B cell (primary cell): Measurements from ENCODE around the gene ZC3H10. TPM values are rescaled to one million over a fixed set of nuclear protein-coding genes. Genes with fewer than 3 reads are reported as not detected.
"Not testable (repeated sequence)": the region's sequence is repeated elsewhere in the genome, so short reads cannot be mapped to it uniquely, and the experiment has no call there.

Experiments
- ATAC-seq: fragments of 200-7000 bp; cut with Tn5 transposase; one replicate; pipeline ENCODE4 v1.10.0; 2021; ENCODE audit warnings: low read depth, mild to moderate bottlenecking, moderate number of reproducible peaks, moderate library complexity
- CTCF ChIA-PET: fragments of 350-600 bp; sonication (Branson Sonifier 250); formaldehyde crosslinking; loops from one replicate; lab custom pipeline; 2021; ENCODE audit warnings: antibody characterized with exemption, inconsistent platforms; lab: Charles Lee
- POLR2A ChIA-PET: fragments of 350-600 bp; sonication (Branson Sonifier 250); formaldehyde crosslinking; loops from one replicate; lab custom pipeline; 2021; ENCODE audit warnings: antibody characterized with exemption; lab: Charles Lee
- DNase-seq: peaks from one replicate; pipeline ENCODE4 v3.0.0; 2013
- H2AFZ ChIP-seq: 2 replicates; pipeline ENCODE4 v1.6.1; 2012; ENCODE audit warnings: mild to moderate bottlenecking, low read depth, low read length; ENCODE audit not compliant: insufficient read depth, poor library complexity, severe bottlenecking
- H3K27ac ChIP-seq, 2 donors: 1 replicate in 1 of 2; 2 replicates in 1 of 2; pipeline ENCODE4 v1.5.1; 2012 to 2013; ENCODE audit warnings: low read length in 2 of 2, mild to moderate bottlenecking in 2 of 2, moderate library complexity in 1 of 2
- H3K27me3 ChIP-seq, 4 experiments: fragments of 200-600 bp in 1 of 4; sonication (generic) in 1 of 4; replicated peaks in 1 of 4; 1 replicate in 2 of 4; 2 replicates in 2 of 4; pipeline versions ENCODE4 v1.6.1 to v1.7.0; 2013 to 2016; ENCODE audit warnings: low read length in 3 of 4, mild to moderate bottlenecking in 2 of 4, mixed read lengths in 1 of 4, moderate library complexity in 1 of 4; ENCODE audit not compliant: insufficient read depth in 4 of 4, control insufficient read depth in 3 of 4; ENCODE audit errors: control extremely low read depth in 1 of 4
- H3K36me3 ChIP-seq, 2 experiments: replicated peaks in 1 of 2; 1 replicate in 1 of 2; 2 replicates in 1 of 2; pipeline versions ENCODE4 v1.6.1 to v1.7.1; 2013; ENCODE audit warnings: low read length in 1 of 2; ENCODE audit not compliant: insufficient read depth in 2 of 2, control insufficient read depth in 1 of 2; ENCODE audit errors: control extremely low read depth in 1 of 2, extremely low read depth in 1 of 2
- H3K4me1 ChIP-seq, 2 donors: fragments of 200-600 bp in 1 of 2; sonication (generic) in 1 of 2; 1 replicate in 1 of 2; 2 replicates in 1 of 2; pipeline versions ENCODE4 v1.5.1 to v1.6.1; 2013 to 2017; ENCODE audit warnings: low read length in 2 of 2; ENCODE audit not compliant: control insufficient read depth in 2 of 2, insufficient read depth in 2 of 2
- H3K4me2 ChIP-seq: replicated peaks from 2 replicates; pipeline ENCODE3; 2012; ENCODE audit warnings: mild to moderate bottlenecking, low read depth, low read length; ENCODE audit not compliant: poor library complexity, severe bottlenecking
- H3K4me3 ChIP-seq, 5 experiments: fragments of 200-600 bp in 1 of 5; sonication (generic) in 1 of 5; 1 replicate in 3 of 5; 2 replicates in 2 of 5; pipeline versions ENCODE4 v1.5.1 to v1.7.0; 2011 to 2016; ENCODE audit warnings: low read length in 4 of 5, mild to moderate bottlenecking in 4 of 5, low read depth in 2 of 5, control low read depth in 1 of 5, moderate library complexity in 1 of 5; ENCODE audit not compliant: insufficient read depth in 1 of 5; ENCODE audit errors: control extremely low read depth in 1 of 5, extremely low read depth in 1 of 5
- H3K79me2 ChIP-seq: fragments of 200-600 bp; sonication (generic); one replicate; pipeline ENCODE4 v1.6.0; 2016; ENCODE audit warnings: low read length; ENCODE audit not compliant: control insufficient read depth, insufficient read depth
- H3K9ac ChIP-seq: fragments of 200-600 bp; sonication (generic); 2 replicates; pipeline ENCODE4 v1.6.1; 2017; ENCODE audit warnings: mild to moderate bottlenecking, low read length, moderate library complexity
- H3K9me3 ChIP-seq, 3 donors: one replicate each; pipeline versions ENCODE4 v1.6.1 to v1.7.1; 2013; ENCODE audit warnings: low read length in 2 of 3; ENCODE audit not compliant: control insufficient read depth in 2 of 3, insufficient read depth in 1 of 3; ENCODE audit errors: control extremely low read depth in 1 of 3
- H4K20me1 ChIP-seq: 2 replicates; pipeline ENCODE4 v1.6.0; 2012; ENCODE audit warnings: mild to moderate bottlenecking, low read length; ENCODE audit not compliant: insufficient read depth, control insufficient read depth, poor library complexity, severe bottlenecking
- H3K27ac Mint-ChIP-seq: one replicate; pipeline ENCODE4 v1.8.0; 2021; ENCODE audit warnings: mixed read lengths
- H3K27me3 Mint-ChIP-seq: one replicate; pipeline ENCODE4 v1.8.0; 2021; ENCODE audit warnings: mixed read lengths
- H3K4me1 Mint-ChIP-seq: one replicate; pipeline ENCODE4 v1.8.0; 2021; ENCODE audit warnings: mixed read lengths
- H3K4me3 Mint-ChIP-seq: one replicate; pipeline ENCODE4 v1.8.0; 2021; ENCODE audit warnings: mixed read lengths
- H3K9me3 Mint-ChIP-seq: one replicate; pipeline ENCODE4 v1.8.0; 2022; ENCODE audit warnings: mixed read lengths; ENCODE audit not compliant: insufficient read depth
- EZH2 ChIP-seq: IDR thresholded peaks from 2 replicates; pipeline ENCODE4 v1.6.1; 2012; ENCODE audit warnings: borderline replicate concordance, low read depth, mild to moderate bottlenecking, moderate library complexity, low read length; ENCODE audit not compliant: insufficient read depth, poor library complexity, severe bottlenecking
- WGBS: methylation state at CpG from one replicate; pipeline ENCODE4 v1.1.5; 2013; ENCODE audit warnings: missing lambda C conversion rate; ENCODE audit not compliant: insufficient coverage; 5-methylcytosine and 5-hydroxymethylcytosine counted together
- intact Hi-C: fragments of 100-400 bp; cut with micrococcal nuclease; formaldehyde crosslinking; loops from one replicate; pipeline ENCODE4 v1.10.0; 2022
- polyA plus RNA-seq: library from polyadenylated mRNA; depleted of rRNA; stranded (reverse); fragments of >200 nt; gene quantifications from 2 replicates; pipeline ENCODE4 v1.2.3, GENCODE V29; 2012
- total RNA-seq, 2 donors: library from RNA; stranded (reverse); fragments of 120-200 nt in 1 of 2; gene quantifications; 1 replicate in 1 of 2; 2 replicates in 1 of 2; pipeline versions ENCODE4 v1.2.3 to v1.2.4, GENCODE V29; 2013 to 2022
- TF ChIP-seq, protein P1 (sequence below): fragments of 200-600 bp; IDR thresholded peaks from one replicate; pipeline ENCODE4 v1.8.0; 2022; ENCODE audit warnings: antibody characterized with exemption, mild to moderate bottlenecking

ZC3H10 gene
- total and polyA plus RNA-seq, 2 donors (not counting 1 experiment from before 2014, with no cell fraction given) = 4.7 to 21.7 TPM

DNA sequence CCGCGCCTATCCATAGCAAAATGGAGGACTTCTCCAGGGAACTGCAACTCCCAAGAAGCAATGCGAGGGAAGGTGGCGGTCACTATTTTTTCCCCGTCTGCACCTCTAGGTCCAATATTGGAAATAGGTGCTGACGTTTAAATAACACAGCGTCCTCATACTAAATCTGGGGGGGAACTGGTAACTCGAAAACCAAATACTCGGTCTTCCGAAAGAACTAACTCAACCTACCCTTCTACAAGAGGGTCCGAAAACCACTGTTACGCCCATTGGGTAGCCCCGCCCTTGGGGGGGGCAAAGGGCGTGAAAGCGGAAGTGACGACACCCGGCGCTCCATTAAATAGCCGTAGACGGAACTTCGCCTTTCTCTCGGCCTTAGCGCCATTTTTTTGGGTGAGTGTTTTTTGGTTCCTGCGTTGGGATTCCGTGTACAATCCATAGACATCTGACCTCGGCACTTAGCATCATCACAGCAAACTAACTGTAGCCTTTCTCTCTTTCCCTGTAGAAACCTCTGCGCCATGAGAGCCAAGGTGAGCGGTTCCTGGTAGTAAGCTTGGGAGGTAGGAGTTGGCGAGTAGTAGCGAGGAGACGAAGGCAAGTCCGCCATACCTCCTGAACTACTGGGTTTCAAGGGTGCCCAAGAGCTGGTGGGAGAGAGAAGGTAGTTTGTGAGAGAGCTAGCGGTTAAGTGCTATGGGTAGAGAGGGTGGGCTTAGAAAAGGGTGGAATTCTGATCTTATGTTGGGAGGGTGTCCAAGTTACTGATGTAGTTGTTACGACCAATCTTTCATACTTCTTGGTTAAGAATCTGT is 1.6 kb upstream of the ZC3H10 start, which contains the start of gene RPL41:
TSS of gene RPL41 (plus strand) at position 367 of the 815 bp plus-strand sequence.
- H3K27me3 Mint-ChIP-seq = no peaks in the 10 kb centered on the region
- H3K4me1 Mint-ChIP-seq = peaks cover 34% of the 10 kb centered on the region
- 0% methylated on average over 14 of the region's 34 CpGs for WGBS
- Histone ChIP-seq H3K79me2 (peaks cover 32% of the 10 kb centered on the region), H3K27me3 (no peaks in the 10 kb centered on the region), H3K27ac (peak within 1 kb of the TSS; percentile 94 to 95), H3K9ac (peak within 1 kb of the TSS; percentile 95), H3K4me3 (peak within 1 kb of the TSS; percentile 64 to 99 (median 97)), H3K4me1 (peaks cover 17 to 30% of the 10 kb centered on the region in 2 donors), H2AFZ (peak within 1 kb of the TSS; percentile 83), H3K9me3 (no peaks in the 10 kb centered on the region), H3K4me2 (peak within 1 kb of the TSS; percentile 85), H4K20me1 (peaks cover under 1% of the 10 kb centered on the region), H3K36me3 (peaks cover 0 to 40% of the 10 kb centered on the region in 2 experiments)
- H3K27ac Mint-ChIP-seq = peak within 1 kb of the TSS; percentile 99
- DNase-seq (peak; percentile 98), ATAC-seq (peak; percentile 51)
- ChIA-PET CTCF (interaction anchor here (0.6 to 13.8 kb wide), 13 partner anchors 9 to 378 kb away, joined by 3 to 247 read pairs (median 3); partner anchors contain the start of genes ESYT1, PA2G4, SMARCC2 and STAT2), POLR2A (interaction anchor here (0.7 to 4.4 kb wide), 8 partner anchors 9 to 287 kb away, joined by 3 to 49 read pairs (median 8); partner anchors contain the start of genes CNPY2, DNAJC14, ESYT1 and PA2G4)
- H3K4me3 Mint-ChIP-seq = peak within 1 kb of the TSS; percentile 99
- intact Hi-C loops = loop anchor here (1.0 to 5.0 kb wide), 8 partner anchors 12 to 1636 kb away; partner anchors contain the start of genes CDK4, DNAJC14, MYL6 and PA2G4
- no peaks in the 10 kb centered on the region for H3K9me3 Mint-ChIP-seq
- TF ChIP-seq EZH2 = no peak
- TF ChIP-seq, protein P1, sequence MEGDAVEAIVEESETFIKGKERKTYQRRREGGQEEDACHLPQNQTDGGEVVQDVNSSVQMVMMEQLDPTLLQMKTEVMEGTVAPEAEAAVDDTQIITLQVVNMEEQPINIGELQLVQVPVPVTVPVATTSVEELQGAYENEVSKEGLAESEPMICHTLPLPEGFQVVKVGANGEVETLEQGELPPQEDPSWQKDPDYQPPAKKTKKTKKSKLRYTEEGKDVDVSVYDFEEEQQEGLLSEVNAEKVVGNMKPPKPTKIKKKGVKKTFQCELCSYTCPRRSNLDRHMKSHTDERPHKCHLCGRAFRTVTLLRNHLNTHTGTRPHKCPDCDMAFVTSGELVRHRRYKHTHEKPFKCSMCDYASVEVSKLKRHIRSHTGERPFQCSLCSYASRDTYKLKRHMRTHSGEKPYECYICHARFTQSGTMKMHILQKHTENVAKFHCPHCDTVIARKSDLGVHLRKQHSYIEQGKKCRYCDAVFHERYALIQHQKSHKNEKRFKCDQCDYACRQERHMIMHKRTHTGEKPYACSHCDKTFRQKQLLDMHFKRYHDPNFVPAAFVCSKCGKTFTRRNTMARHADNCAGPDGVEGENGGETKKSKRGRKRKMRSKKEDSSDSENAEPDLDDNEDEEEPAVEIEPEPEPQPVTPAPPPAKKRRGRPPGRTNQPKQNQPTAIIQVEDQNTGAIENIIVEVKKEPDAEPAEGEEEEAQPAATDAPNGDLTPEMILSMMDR = no peak

DNA sequence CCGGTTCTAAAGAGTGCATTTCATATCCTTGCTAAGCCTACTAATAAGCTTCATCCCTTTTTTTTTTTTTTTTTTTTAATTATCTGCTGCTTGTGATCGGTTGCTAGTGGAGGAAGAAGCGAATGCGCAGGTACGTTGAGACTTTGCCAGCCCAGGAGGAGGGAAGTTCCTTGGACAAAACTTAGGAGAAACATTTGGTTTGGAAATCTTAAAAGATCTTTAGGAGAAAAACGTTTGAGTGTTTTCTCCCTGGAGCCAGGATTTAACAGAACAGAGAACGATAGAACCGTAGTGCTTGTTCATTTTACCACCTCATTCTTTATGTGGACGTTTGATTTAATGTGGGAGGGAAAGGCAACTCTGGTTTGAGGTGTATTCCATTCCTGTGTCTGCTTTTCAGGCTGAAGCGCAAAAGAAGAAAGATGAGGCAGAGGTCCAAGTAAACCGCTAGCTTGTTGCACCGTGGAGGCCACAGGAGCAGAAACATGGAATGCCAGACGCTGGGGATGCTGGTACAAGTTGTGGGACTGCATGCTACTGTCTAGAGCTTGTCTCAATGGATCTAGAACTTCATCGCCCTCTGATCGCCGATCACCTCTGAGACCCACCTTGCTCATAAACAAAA is 872 bp upstream of the ZC3H10 start:
- ATAC-seq, DNase-seq, H3K27me3 Mint-ChIP-seq, H3K9me3 ChIP-seq, H3K27me3 ChIP-seq, H3K9me3 Mint-ChIP-seq, H4K20me1 ChIP-seq: not testable (repeated sequence)
- Histone ChIP-seq H2AFZ (peak overlapping the region; percentile 83), H3K36me3 (peaks cover 0 to 39% of the 10 kb centered on the region in 2 experiments), H3K4me3 (peak overlapping the region; percentile 64 to 99 (median 97)), H3K79me2 (peaks cover 40% of the 10 kb centered on the region), H3K4me2 (peak overlapping the region; percentile 85), H3K4me1 (peaks cover 17 to 30% of the 10 kb centered on the region in 2 donors), H3K9ac (peak overlapping the region; percentile 95), H3K27ac (peak overlapping the region; percentile 94 to 95)
- CTCF ChIA-PET = interaction anchor here (0.9 to 13.8 kb wide), 10 partner anchors 9 to 378 kb away, joined by 3 to 247 read pairs (median 8); partner anchors contain the start of genes ESYT1, MYL6, PA2G4 and SMARCC2
- intact Hi-C loops = loop anchor here (5.0 kb wide), 5 partner anchors 40 to 1635 kb away; partner anchors contain the start of genes CDK4, DNAJC14, MYL6 and PYM1
- H3K4me1 Mint-ChIP-seq = peaks cover 34% of the 10 kb centered on the region
- WGBS = 4% methylated on average over 4 of the region's 16 CpGs
- POLR2A ChIA-PET = interaction anchor here (0.7 to 4.4 kb wide), 11 partner anchors 10 to 288 kb away, joined by 3 to 49 read pairs (median 7); partner anchors contain the start of genes ANKRD52, CNPY2, DNAJC14 and ESYT1
- peak overlapping the region; percentile 99 for H3K27ac Mint-ChIP-seq
- H3K4me3 Mint-ChIP-seq = peak overlapping the region; percentile 99
